ENCODE measurements around the gene NXPH2. TPM values are rescaled to one million over a fixed set of nuclear protein-coding genes. Genes with fewer than 3 reads are reported as not detected.

Gene NXPH2
- total RNA-seq, 1 donor from 2014 or later = not detected

DNA sequence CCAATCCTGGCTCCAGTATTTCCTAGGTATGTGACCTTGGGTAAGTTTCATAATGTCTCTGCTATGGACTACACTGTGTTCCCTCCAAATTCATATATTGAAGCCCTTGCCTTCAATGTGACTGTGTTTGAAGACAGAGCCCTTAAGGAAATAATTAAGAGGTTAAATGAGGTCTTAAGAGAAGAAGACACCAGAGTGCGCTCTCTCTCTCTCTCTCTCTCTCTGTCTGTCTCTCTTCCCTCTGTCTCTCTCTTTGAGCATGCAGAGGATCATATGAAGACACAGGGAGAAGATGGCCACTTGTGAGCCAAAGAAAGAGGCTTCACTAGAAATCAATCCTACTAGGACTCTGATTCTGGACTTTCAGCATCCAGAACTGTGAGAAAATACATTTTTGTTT lies 52.2 kb downstream of the NXPH2 start:
- H3K4me1 Mint-ChIP-seq (ENCODE audit: unreplicated experiment) = no peaks in the 10 kb centered on the region
- no peak for DNase-seq (ENCODE audit: extremely low spot score, unreplicated experiment)

DNA sequence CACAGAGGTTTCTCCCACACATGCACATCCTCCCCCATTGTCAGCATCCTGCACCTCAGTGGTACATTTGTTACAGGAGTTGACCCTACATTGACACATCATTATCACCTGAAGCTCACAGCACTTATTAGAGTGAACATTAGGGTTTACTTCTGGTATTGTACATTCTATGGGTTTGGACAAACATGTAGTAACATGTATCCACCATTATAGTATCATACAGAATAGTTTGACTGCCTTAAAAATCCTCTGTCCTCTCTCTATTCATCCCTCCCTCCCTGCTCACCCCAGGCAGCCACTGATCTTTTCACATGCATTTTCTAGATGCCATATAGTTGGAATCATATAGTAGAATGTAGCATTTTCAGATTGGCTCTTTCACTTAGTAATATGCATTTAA lies 53.5 kb downstream of the NXPH2 start:
- Mint-ChIP-seq H3K36me3 (ENCODE audit: unreplicated experiment) (no peaks in the 10 kb centered on the region), H3K4me1 (ENCODE audit: unreplicated experiment) (no peaks in the 10 kb centered on the region), H3K9me3 (ENCODE audit: unreplicated experiment) (no peaks in the 10 kb centered on the region), H3K27me3 (ENCODE audit: unreplicated experiment) (no peaks in the 10 kb centered on the region), H3K27ac (ENCODE audit: unreplicated experiment) (no peak overlapping the region), H3K4me3 (ENCODE audit: unreplicated experiment) (no peak overlapping the region)
- DNase-seq (ENCODE audit: extremely low spot score, unreplicated experiment) = no peak
- TF ChIP-seq, protein P1, sequence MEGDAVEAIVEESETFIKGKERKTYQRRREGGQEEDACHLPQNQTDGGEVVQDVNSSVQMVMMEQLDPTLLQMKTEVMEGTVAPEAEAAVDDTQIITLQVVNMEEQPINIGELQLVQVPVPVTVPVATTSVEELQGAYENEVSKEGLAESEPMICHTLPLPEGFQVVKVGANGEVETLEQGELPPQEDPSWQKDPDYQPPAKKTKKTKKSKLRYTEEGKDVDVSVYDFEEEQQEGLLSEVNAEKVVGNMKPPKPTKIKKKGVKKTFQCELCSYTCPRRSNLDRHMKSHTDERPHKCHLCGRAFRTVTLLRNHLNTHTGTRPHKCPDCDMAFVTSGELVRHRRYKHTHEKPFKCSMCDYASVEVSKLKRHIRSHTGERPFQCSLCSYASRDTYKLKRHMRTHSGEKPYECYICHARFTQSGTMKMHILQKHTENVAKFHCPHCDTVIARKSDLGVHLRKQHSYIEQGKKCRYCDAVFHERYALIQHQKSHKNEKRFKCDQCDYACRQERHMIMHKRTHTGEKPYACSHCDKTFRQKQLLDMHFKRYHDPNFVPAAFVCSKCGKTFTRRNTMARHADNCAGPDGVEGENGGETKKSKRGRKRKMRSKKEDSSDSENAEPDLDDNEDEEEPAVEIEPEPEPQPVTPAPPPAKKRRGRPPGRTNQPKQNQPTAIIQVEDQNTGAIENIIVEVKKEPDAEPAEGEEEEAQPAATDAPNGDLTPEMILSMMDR (IDR thresholded peaks at IDR 0.05) = no peak

More for the DNA sequence above, 52.2 kb downstream of the NXPH2 start:
- H3K9me3 Mint-ChIP-seq (ENCODE audit: unreplicated experiment) = no peaks in the 10 kb centered on the region
- no peaks in the 10 kb centered on the region for H3K27me3 Mint-ChIP-seq (ENCODE audit: unreplicated experiment)
- no peak overlapping the region for H3K4me3 Mint-ChIP-seq (ENCODE audit: unreplicated experiment)
- no peak overlapping the region for H3K27ac Mint-ChIP-seq (ENCODE audit: unreplicated experiment)
- H3K36me3 Mint-ChIP-seq (ENCODE audit: unreplicated experiment) = no peaks in the 10 kb centered on the region
- TF ChIP-seq, protein P1 (IDR thresholded peaks at IDR 0.05) = no peak

DNA sequence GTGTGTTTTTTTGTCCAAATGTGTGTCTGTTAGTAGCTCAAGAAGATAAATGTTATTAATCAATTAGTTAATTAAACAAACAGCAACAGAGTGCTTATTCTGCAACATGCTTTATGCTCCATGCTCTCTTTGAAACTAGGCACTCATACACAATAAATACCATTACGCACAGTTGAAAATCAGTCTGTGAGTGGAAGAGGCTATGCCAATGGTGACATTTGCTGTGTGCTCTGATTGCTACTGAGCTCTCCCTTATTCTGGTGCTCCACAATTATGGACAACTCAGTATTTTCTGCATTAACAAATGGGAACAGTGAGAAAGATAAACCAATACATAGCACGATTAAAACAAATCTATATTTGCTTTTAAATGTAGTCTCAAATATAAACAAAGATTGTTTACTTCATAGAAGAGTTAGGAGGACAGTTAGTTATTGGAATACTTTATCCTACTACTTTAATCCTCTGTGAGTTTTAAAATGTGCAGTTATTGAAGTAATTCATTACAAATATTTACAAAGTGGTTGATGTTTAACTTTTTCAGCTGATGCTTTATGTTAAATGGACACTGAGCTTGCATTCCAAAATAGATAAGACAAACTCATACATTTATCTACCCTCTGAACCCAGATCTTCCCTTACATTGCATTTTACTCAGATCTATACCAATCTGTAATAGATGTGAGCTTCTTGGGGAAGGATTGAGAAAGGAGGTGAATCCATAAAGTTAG lies 55.3 kb downstream of the NXPH2 start:
- no peak overlapping the region for H3K27ac Mint-ChIP-seq (ENCODE audit: unreplicated experiment)
- no peak for DNase-seq (ENCODE audit: extremely low spot score, unreplicated experiment)
- H3K4me3 Mint-ChIP-seq (ENCODE audit: unreplicated experiment) = no peak overlapping the region
- no peaks in the 10 kb centered on the region for H3K36me3 Mint-ChIP-seq (ENCODE audit: unreplicated experiment)
- no peaks in the 10 kb centered on the region for H3K4me1 Mint-ChIP-seq (ENCODE audit: unreplicated experiment)
- TF ChIP-seq, protein P1 (IDR thresholded peaks at IDR 0.05) = no peak
- H3K27me3 Mint-ChIP-seq (ENCODE audit: unreplicated experiment) = no peaks in the 10 kb centered on the region
- H3K9me3 Mint-ChIP-seq (ENCODE audit: unreplicated experiment) = no peaks in the 10 kb centered on the region

DNA sequence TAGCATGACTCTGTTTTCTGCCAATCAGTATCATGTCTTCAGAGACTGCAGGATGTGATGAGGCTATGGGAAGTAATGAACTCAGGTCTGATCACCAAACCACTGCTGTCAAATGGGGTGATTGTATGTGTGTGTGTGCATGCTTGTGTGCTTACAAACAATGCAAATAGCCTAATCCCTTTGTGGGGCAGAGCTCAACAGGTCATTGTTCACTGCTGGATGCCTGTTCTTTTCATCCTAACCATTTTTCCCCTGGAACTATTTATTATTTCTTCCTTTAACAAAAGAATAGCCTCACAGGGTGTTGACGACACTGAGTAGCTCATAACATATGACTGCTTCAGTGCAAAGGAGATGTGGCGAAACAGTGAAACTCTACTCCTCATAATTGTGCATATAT lies 55.9 kb downstream of the NXPH2 start:
- no peaks in the 10 kb centered on the region for H3K9me3 Mint-ChIP-seq (ENCODE audit: unreplicated experiment)
- TF ChIP-seq, protein P1 (IDR thresholded peaks at IDR 0.05) = no peak
- no peaks in the 10 kb centered on the region for H3K36me3 Mint-ChIP-seq (ENCODE audit: unreplicated experiment)
- no peak overlapping the region for H3K4me3 Mint-ChIP-seq (ENCODE audit: unreplicated experiment)
- no peak overlapping the region for H3K27ac Mint-ChIP-seq (ENCODE audit: unreplicated experiment)
- H3K27me3 Mint-ChIP-seq (ENCODE audit: unreplicated experiment) = no peaks in the 10 kb centered on the region
- no peaks in the 10 kb centered on the region for H3K4me1 Mint-ChIP-seq (ENCODE audit: unreplicated experiment)
- no peak for DNase-seq (ENCODE audit: extremely low spot score, unreplicated experiment)

DNA sequence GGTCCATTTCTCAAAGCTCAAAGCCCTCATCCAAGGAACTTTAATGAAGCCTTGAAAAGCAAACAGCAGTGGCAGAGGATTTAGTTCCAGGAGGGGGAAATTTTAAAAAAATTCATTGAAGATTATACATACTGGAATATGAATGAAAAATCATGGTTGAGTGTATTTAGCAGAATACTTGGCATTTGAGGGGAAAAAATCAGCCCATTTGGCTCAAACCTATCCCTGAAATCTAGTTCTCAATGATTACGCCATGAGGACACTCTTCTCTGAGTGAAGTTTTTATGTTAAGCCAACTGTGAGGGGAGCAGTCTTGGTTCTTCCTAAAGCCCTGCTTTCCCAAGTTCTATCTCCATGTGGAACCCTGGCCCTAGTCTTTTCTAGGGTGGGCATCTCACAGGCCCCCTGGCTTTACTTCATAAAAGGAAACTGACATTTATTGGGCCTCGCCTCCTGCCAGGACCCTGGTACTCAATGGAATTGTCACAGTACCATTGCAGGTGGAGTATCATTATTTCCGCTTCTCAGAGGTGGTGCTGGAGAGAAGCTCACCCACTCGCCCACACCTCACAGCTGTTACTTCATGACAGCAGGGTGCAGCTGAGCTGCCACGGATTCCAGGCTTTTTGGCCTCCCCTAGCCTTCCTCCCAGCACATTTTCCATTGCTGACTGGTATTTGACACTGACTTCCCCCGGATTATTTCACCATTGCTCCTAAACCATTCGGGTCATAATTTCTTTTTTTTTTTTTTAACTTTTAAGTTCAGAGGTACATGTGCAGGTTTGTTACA lies 56.8 kb downstream of the NXPH2 start:
- no peaks in the 10 kb centered on the region for H3K36me3 Mint-ChIP-seq (ENCODE audit: unreplicated experiment)
- TF ChIP-seq, protein P1 (IDR thresholded peaks at IDR 0.05) = no peak
- no peak for DNase-seq (ENCODE audit: extremely low spot score, unreplicated experiment)
- no peaks in the 10 kb centered on the region for H3K9me3 Mint-ChIP-seq (ENCODE audit: unreplicated experiment)
- H3K27ac Mint-ChIP-seq (ENCODE audit: unreplicated experiment) = no peak overlapping the region
- H3K4me3 Mint-ChIP-seq (ENCODE audit: unreplicated experiment) = no peak overlapping the region
- no peaks in the 10 kb centered on the region for H3K4me1 Mint-ChIP-seq (ENCODE audit: unreplicated experiment)
- peaks cover 5% of the 10 kb centered on the region for H3K27me3 Mint-ChIP-seq (ENCODE audit: unreplicated experiment)
